Suprapubic skin (tissue), 3 donors: ENCODE measurements around the gene NEMP1.
"Not testable (repeated sequence)": the region's sequence is repeated elsewhere in the genome, so short reads cannot be mapped to it uniquely, and the experiment has no call there.

Experiments
- EP300 ChIP-seq: sonication (generic); formaldehyde crosslinking; IDR thresholded peaks from one replicate; pipeline ENCODE4 v1.6.1; 2017; ENCODE audit warnings: antibody characterized with exemption
- POLR2A ChIP-seq, 2 donors: fragments of 450-650 bp; IDR thresholded peaks; one replicate each; pipeline ENCODE4 v1.6.1; 2017; ENCODE audit warnings: antibody characterized with exemption in 2 of 2, mild to moderate bottlenecking in 2 of 2, moderate library complexity in 2 of 2
- TF ChIP-seq, protein P1 (sequence below), 2 donors: fragments of 200-600 bp in 1 of 2; fragments of 450-650 bp in 1 of 2; sonication (generic) in 1 of 2; IDR thresholded peaks; one replicate each; pipeline ENCODE4 v1.5.1; 2016 to 2019; ENCODE audit warnings: antibody characterized with exemption in 2 of 2, mild to moderate bottlenecking in 1 of 2, moderate library complexity in 1 of 2

DNA sequence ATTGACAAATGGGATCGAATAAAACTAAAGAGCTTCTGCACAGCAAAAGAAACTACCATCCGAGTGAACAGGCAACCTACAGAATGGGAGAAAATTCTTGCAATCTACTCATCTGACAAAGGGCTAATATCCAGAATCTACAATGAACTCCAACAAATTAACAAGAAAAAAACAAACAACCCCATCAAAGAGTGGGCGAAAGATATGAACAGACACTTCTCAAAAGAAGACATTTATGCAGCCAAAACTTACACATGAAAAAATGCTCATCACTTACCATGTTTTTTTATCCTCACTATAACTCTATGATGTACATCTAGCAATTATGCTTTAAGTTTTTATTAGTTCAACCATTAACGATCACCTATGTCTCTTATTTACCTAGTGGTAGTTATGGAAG is 24.7 kb downstream of the NEMP1 start:
- TF ChIP-seq, protein P1, sequence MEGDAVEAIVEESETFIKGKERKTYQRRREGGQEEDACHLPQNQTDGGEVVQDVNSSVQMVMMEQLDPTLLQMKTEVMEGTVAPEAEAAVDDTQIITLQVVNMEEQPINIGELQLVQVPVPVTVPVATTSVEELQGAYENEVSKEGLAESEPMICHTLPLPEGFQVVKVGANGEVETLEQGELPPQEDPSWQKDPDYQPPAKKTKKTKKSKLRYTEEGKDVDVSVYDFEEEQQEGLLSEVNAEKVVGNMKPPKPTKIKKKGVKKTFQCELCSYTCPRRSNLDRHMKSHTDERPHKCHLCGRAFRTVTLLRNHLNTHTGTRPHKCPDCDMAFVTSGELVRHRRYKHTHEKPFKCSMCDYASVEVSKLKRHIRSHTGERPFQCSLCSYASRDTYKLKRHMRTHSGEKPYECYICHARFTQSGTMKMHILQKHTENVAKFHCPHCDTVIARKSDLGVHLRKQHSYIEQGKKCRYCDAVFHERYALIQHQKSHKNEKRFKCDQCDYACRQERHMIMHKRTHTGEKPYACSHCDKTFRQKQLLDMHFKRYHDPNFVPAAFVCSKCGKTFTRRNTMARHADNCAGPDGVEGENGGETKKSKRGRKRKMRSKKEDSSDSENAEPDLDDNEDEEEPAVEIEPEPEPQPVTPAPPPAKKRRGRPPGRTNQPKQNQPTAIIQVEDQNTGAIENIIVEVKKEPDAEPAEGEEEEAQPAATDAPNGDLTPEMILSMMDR (IDR thresholded peaks at IDR 0.05), result not testable (repeated sequence)
- not testable (repeated sequence) for TF ChIP-seq POLR2A (IDR thresholded peaks at IDR 0.05); EP300
